MM.1S (cell line): ENCODE results near the gene SEMA4C.

Experiments
- CTCF ChIP-seq: fragments of 300-600 bp; sonication (generic); IDR thresholded peaks from 2 replicates; pipeline ENCODE4 v1.5.1; 2016; ENCODE audit warnings: antibody characterized with exemption, low read length, mixed read lengths
- EZH2 ChIP-seq: fragments of 300-600 bp; sonication (generic); optimal IDR thresholded peaks from 2 replicates; pipeline ENCODE3; 2017; ENCODE audit warnings: low read depth, mild to moderate bottlenecking, antibody characterized with exemption, low read length, mixed read lengths

- TF ChIP-seq EZH2 (no peak), CTCF (no peak)
Measured at GRCh38 chr2:96830044-96830562, 39.8 kb downstream of the SEMA4C start.
